Stomach (tissue), 9 donors: Measurements from ENCODE around the gene VPS36. TPM values are rescaled to one million over a fixed set of nuclear protein-coding genes. Genes with fewer than 3 reads are reported as not detected.
A peak's percentile ranks its signal among the peaks of the same experiment; 100 is the strongest.

Experiments used
- DNase-seq, 2 donors: peaks; one replicate each; pipeline versions ENCODE4 v3.0.0 to v3.0.0-alpha.2; 2013 to 2019
- H3K27ac ChIP-seq, 5 donors: fragments of 200-600 bp in 4 of 5; sonication (generic) in 4 of 5; one replicate each; pipeline ENCODE4 v1.5.1; 2013 to 2019; ENCODE audit warnings: mild to moderate bottlenecking in 1 of 5, moderate library complexity in 1 of 5
- H3K27me3 ChIP-seq, 3 donors: fragments of 200-600 bp; sonication (generic); one replicate each; pipeline ENCODE4 v1.5.1; 2017 to 2019; ENCODE audit warnings: mixed run types in 1 of 3
- H3K36me3 ChIP-seq, 4 donors: fragments of 200-600 bp; sonication (generic); 1 replicate in 3 of 4; 2 replicates in 1 of 4; pipeline ENCODE4 v1.5.1; 2016 to 2019
- H3K4me1 ChIP-seq, 4 donors: fragments of 200-600 bp; sonication (generic); one replicate each; pipeline ENCODE4 v1.5.1; 2016 to 2019
- H3K4me3 ChIP-seq, 4 donors: fragments of 200-600 bp; sonication (generic) in 3 of 4; one replicate each; pipeline ENCODE4 v1.5.1; 2016 to 2019; ENCODE audit warnings: mild to moderate bottlenecking in 1 of 4
- H3K9me3 ChIP-seq, 4 donors: fragments of 200-600 bp; sonication (generic); one replicate each; pipeline ENCODE4 v1.5.1; 2016 to 2019
- CTCF ChIP-seq, 7 experiments: fragments of 450-650 bp in 4 of 7; fragments of 200-600 bp in 3 of 7; sonication (generic) in 3 of 7; IDR thresholded peaks; one replicate each; pipeline ENCODE4 v1.5.1; 2016 to 2019; ENCODE audit warnings: antibody characterized with exemption in 7 of 7, control low read depth in 2 of 7, mild to moderate bottlenecking in 1 of 7
- EP300 ChIP-seq: sonication (generic); formaldehyde crosslinking; IDR thresholded peaks from one replicate; pipeline ENCODE4 v1.6.1; 2017; ENCODE audit warnings: antibody characterized with exemption
- POLR2A ChIP-seq, 4 donors: fragments of 450-650 bp; IDR thresholded peaks; one replicate each; pipeline ENCODE4 v1.6.1; 2016; ENCODE audit warnings: antibody characterized with exemption in 4 of 4, control low read depth in 2 of 4, mild to moderate bottlenecking in 1 of 4, moderate library complexity in 1 of 4
- POLR2AphosphoS5 ChIP-seq, 3 donors: sonication (generic); formaldehyde crosslinking; IDR thresholded peaks; one replicate each; pipeline ENCODE4 v1.6.1; 2016; ENCODE audit warnings: antibody characterized with exemption in 3 of 3
- WGBS, 5 donors: extraction: QIAGEN DNeasy Blood & Tissue Kit in 3 of 5; methylation state at CpG; one replicate each; pipeline versions ENCODE4 v1.1.5 to v1.1.7; 2013 to 2018; 5-methylcytosine and 5-hydroxymethylcytosine counted together
- intact Hi-C: fragments of 100-400 bp; cut with DNase I; formaldehyde crosslinking; loops from one replicate; pipeline ENCODE4 v1.15.1; 2023; ENCODE audit warnings: low total_unique reads
- polyA plus RNA-seq, 3 donors: library from polyadenylated mRNA; stranded (reverse); fragments of 200-250 nt; gene quantifications; one replicate each; pipeline ENCODE4 v1.2.3, GENCODE V29; 2013
- total RNA-seq, 5 donors: library from RNA; depleted of rRNA; stranded (reverse); fragments of >200 nt; gene quantifications; one replicate each; pipeline versions ENCODE4 v1.1.0 to v1.2.3, GENCODE V29; 2014 to 2016
- donor health status: healthy with polysubstance abuse.
- donor health status: Bipolar disorder and iron deficiency.
- donor health status: healthy.

The VPS36 gene
- total and polyA plus RNA-seq, 8 donors: 15.8 to 323 (median 38.7) TPM

DNA sequence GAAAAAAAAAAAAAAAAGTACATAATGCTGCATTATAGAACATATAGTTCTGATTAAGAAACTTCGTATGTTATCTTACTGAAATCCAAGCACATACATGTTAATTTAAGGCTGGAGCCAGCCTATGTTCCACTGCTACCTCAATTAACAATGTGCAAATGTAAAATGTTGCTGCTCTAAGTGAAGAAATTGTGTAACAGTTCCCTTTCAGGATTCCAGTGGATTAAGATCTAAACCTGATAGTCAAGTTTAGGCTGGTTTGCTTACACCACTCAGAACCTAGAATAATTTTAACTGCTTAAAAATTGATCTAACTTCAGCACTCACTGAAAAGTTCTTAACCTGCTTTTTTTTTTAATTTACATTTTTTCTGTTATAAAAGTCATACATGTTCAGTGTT, 4.2 kb downstream of the VPS36 start:
- no peaks in the 10 kb centered on the region for H3K9me3 ChIP-seq
- H3K27me3 ChIP-seq: no peaks in the 10 kb centered on the region
- no peak overlapping the region for H3K4me3 ChIP-seq
- DNase-seq: no peak
- H3K4me1 ChIP-seq: peaks cover 15 to 47% (median 31%) of the 10 kb centered on the region in 4 donors
- no peak for TF ChIP-seq EP300
- peaks cover 0 to 22% (median 13%) of the 10 kb centered on the region in 4 donors for H3K36me3 ChIP-seq
- 69 to 85% (median 82%) methylated on average over 1 of the region's 1 CpG for WGBS, 5 donors
- H3K27ac ChIP-seq: no peak overlapping the region
- intact Hi-C loops: no loop called here

DNA sequence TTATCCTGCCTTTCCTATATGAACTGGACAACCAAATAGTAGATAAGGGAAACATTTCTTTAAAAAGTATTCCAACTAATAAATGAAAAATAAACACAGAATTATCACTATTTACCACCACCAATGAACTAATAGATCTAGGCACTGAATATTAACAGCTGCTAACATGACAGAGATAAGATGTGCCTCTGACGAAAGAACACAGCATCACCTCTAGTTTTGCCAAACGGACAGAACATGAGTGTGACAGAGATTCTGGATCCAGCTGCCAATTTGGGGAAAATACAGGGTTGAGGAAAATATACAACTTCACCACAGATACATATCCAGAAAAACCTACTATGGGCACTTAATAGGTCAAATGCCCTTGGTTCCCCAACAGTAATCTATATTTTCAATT, 18.0 kb downstream of the VPS36 start:
- no peak for DNase-seq
- H3K36me3 ChIP-seq: peaks cover 30 to 94% (median 87%) of the 10 kb centered on the region in 4 donors
- intact Hi-C loops: no loop called here
- no peak overlapping the region for H3K27ac ChIP-seq
- WGBS, 5 donors: 55 to 83% (median 70%) methylated on average over 2 of the region's 2 CpGs
- peaks cover 0 to 20% (median 10%) of the 10 kb centered on the region in 4 donors for H3K4me1 ChIP-seq
- no peaks in the 10 kb centered on the region for H3K27me3 ChIP-seq
- no peak for TF ChIP-seq EP300
- no peak for TF ChIP-seq POLR2A (IDR thresholded peaks at IDR 0.05)
- no peak for TF ChIP-seq POLR2AphosphoS5 (IDR thresholded peaks at IDR 0.05)
- TF ChIP-seq CTCF (IDR thresholded peaks at IDR 0.05): no peak
- no peaks in the 10 kb centered on the region for H3K9me3 ChIP-seq
- H3K4me3 ChIP-seq: no peak overlapping the region

- Histone ChIP-seq H3K4me1 (peaks cover 0 to 21% (median 10%) of the 10 kb centered on the region in 4 donors), H3K27ac (peak overlapping the region in 1 of 5 donors; percentile 14), H3K27me3 (no peaks in the 10 kb centered on the region), H3K9me3 (no peaks in the 10 kb centered on the region), H3K36me3 (peaks cover 26 to 91% (median 89%) of the 10 kb centered on the region in 4 donors), H3K4me3 (no peak overlapping the region)
- no peak for TF ChIP-seq CTCF (IDR thresholded peaks at IDR 0.05)
- TF ChIP-seq POLR2AphosphoS5 (IDR thresholded peaks at IDR 0.05): peak in 1 of 3 donors; percentile 39
- intact Hi-C loops: no loop called here
- WGBS, 5 donors: 25 to 50% (median 31%) methylated on average over 2 of the region's 2 CpGs
- DNase-seq: peak; percentile 31 to 74
Observed at GRCh38 chr13:52428295-52428694, 22.1 kb downstream of the VPS36 start.

DNA sequence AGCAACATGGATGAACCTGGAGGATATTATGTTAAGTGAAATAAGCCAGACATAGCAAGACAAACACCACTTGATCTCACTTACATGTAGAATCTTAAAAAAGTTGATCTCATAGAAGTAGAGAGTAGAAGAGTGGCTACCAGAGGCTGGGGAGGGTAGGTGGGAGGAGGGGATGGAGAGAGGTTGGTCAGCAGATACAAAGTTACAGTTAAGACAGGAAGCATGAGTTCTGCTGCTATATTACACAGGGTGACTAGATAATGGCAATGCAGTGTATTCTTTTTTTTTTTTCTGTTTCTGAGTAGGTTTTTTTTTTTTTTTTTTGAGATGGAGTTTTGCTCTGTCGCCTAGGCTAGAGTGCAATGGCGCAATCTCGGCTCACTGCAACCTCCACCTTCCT, 29.2 kb downstream of the VPS36 start:
- Histone ChIP-seq H3K9me3 (no peaks in the 10 kb centered on the region), H3K27ac (no peak overlapping the region), H3K4me1 (no peaks in the 10 kb centered on the region), H3K36me3 (peaks cover 39 to 100% (median 98%) of the 10 kb centered on the region in 4 donors), H3K27me3 (no peaks in the 10 kb centered on the region), H3K4me3 (no peak overlapping the region)
- intact Hi-C loops: no loop called here
- WGBS, 5 donors: 76 to 98% (median 97%) methylated on average over 3 of the region's 3 CpGs
- no peak for DNase-seq
- TF ChIP-seq CTCF (IDR thresholded peaks at IDR 0.05) (no peak), POLR2A (IDR thresholded peaks at IDR 0.05) (no peak), POLR2AphosphoS5 (IDR thresholded peaks at IDR 0.05) (no peak), EP300 (no peak)

- 14 to 35% (median 18%) methylated on average over 1 of the region's 1 CpG for WGBS, 5 donors
- H3K27ac ChIP-seq: no peak overlapping the region
- DNase-seq: no peak
- no peaks in the 10 kb centered on the region for H3K27me3 ChIP-seq
- intact Hi-C loops: no loop called here
- no peaks in the 10 kb centered on the region for H3K4me1 ChIP-seq
- H3K4me3 ChIP-seq: no peak overlapping the region
- no peaks in the 10 kb centered on the region for H3K9me3 ChIP-seq
- peaks cover 38 to 100% (median 99%) of the 10 kb centered on the region in 4 donors for H3K36me3 ChIP-seq
- TF ChIP-seq POLR2A (IDR thresholded peaks at IDR 0.05) (no peak), CTCF (IDR thresholded peaks at IDR 0.05) (no peak), EP300 (no peak), POLR2AphosphoS5 (IDR thresholded peaks at IDR 0.05) (no peak)
Observed at GRCh38 chr13:52419080-52419479, 31.4 kb downstream of the VPS36 start.
